Kidney (tissue), 14 donors: ENCODE measurements around the gene GABBR2. TPM values are rescaled to one million over a fixed set of nuclear protein-coding genes. Genes with fewer than 3 reads are reported as not detected.

Experiments used
- DNase-seq, 5 donors: peaks; one replicate each; pipeline ENCODE4 v3.0.0-alpha.2; 2013 to 2020
- FAIRE-seq: peaks from 2 replicates; lab custom pipeline; 2012; peaks lifted over from hg19 to GRCh38; lab: Jason Lieb, UNC
- H3K27ac ChIP-seq, 2 donors: one replicate each; pipeline ENCODE4 v1.7.0; 2013; ENCODE audit warnings: low read depth in 2 of 2, low read length in 2 of 2, inconsistent platforms in 1 of 2
- H3K27me3 ChIP-seq: one replicate; pipeline ENCODE4 v1.7.1; 2013; ENCODE audit warnings: low read length, inconsistent platforms; ENCODE audit not compliant: control insufficient read depth, insufficient read depth
- H3K36me3 ChIP-seq, 3 donors: one replicate each; pipeline versions ENCODE4 v1.7.0 to v1.7.1; 2013; ENCODE audit warnings: low read length in 3 of 3, control low read depth in 1 of 3, inconsistent platforms in 1 of 3; ENCODE audit not compliant: insufficient read depth in 3 of 3, control insufficient read depth in 2 of 3
- H3K4me1 ChIP-seq, 3 donors: one replicate each; pipeline versions ENCODE4 v1.7.0 to v1.7.1; 2013; ENCODE audit warnings: low read length in 3 of 3, inconsistent platforms in 1 of 3, low read depth in 1 of 3; ENCODE audit not compliant: control insufficient read depth in 2 of 3, insufficient read depth in 2 of 3
- H3K4me3 ChIP-seq, 3 donors: one replicate each; pipeline versions ENCODE4 v1.7.0 to v1.8.1; 2013; ENCODE audit warnings: low read length in 3 of 3, control low read depth in 1 of 3, inconsistent platforms in 1 of 3
- H3K9ac ChIP-seq, 3 donors: one replicate each; pipeline versions ENCODE4 v1.7.0 to v1.7.1; 2013; ENCODE audit warnings: low read length in 3 of 3, control low read depth in 1 of 3, inconsistent platforms in 1 of 3
- H3K9me3 ChIP-seq, 3 donors: one replicate each; pipeline versions ENCODE4 v1.7.0 to v1.7.1; 2013; ENCODE audit warnings: low read length in 3 of 3, control low read depth in 1 of 3, inconsistent platforms in 1 of 3; ENCODE audit not compliant: control insufficient read depth in 2 of 3, insufficient read depth in 1 of 3
- CTCF ChIP-seq: IDR thresholded peaks from 3 replicates; pipeline ENCODE4 v1.5.1; 2012; ENCODE audit warnings: mild to moderate bottlenecking, moderate library complexity, borderline replicate concordance; ENCODE audit not compliant: insufficient read depth; ENCODE audit errors: extremely low read depth
- intact Hi-C: fragments of 100-400 bp; cut with DNase I; formaldehyde crosslinking; loops from one replicate; pipeline ENCODE4 v1.11.1; 2022
- polyA plus RNA-seq: library from polyadenylated mRNA; stranded (reverse); fragments of 350-450 nt; fragmentation: Illumina TruSeq; extraction: RNeasy Lipid Tissue Mini Kit (QIAGEN cat#74804); gene quantifications from one replicate; pipeline ENCODE4 v1.2.3, GENCODE V29; 2014; ENCODE audit warnings: low read depth, low replicate concordance; ENCODE audit not compliant: insufficient read depth
- total RNA-seq: library from RNA; stranded (reverse); fragmentation: NEBNext Ultra II Directional; extraction: Animal tissue kit (Norgen Biotek cat#: 25700); gene quantifications from one replicate; pipeline ENCODE4 v1.2.1, GENCODE V29; 2021
- donor health status: control.
- donor health status: control.
- donor health status: control.
- donor health status: control.
- donor health status: control.
- donor health status: DM: yes; HTN: yes; CAD: no.
- donor health status: Normal renal cell carcinoma (clear cell type).

GABBR2 gene
- total and polyA plus RNA-seq, 2 donors from 2014 or later, result 0.06 TPM; not detected in 1

GRCh38 chr9:98563988-98564387, 144.7 kb downstream of the GABBR2 start:
- Histone ChIP-seq H3K36me3 (no peaks in the 10 kb centered on the region), H3K4me1 (no peaks in the 10 kb centered on the region), H3K9ac (no peak overlapping the region), H3K27me3 (no peaks in the 10 kb centered on the region), H3K9me3 (no peaks in the 10 kb centered on the region), H3K27ac (no peak overlapping the region), H3K4me3 (no peak overlapping the region)
- FAIRE-seq (no peak), DNase-seq (no peak)
- no peak for TF ChIP-seq CTCF
- intact Hi-C loops, result no loop called here

GRCh38 chr9:98563212-98563907, 145.4 kb downstream of the GABBR2 start:
- FAIRE-seq, result no peak
- no peak for DNase-seq
- intact Hi-C loops, result no loop called here

GRCh38 chr9:98559561-98559960, 149.2 kb downstream of the GABBR2 start:
- Histone ChIP-seq H3K27ac (no peak overlapping the region), H3K4me3 (no peak overlapping the region), H3K27me3 (no peaks in the 10 kb centered on the region), H3K36me3 (no peaks in the 10 kb centered on the region), H3K4me1 (no peaks in the 10 kb centered on the region), H3K9ac (no peak overlapping the region), H3K9me3 (no peaks in the 10 kb centered on the region)
- intact Hi-C loops, result no loop called here
- DNase-seq (no peak), FAIRE-seq (no peak)
- no peak for TF ChIP-seq CTCF

More at GRCh38 chr9:98563212-98563907, 145.4 kb downstream of the GABBR2 start:
- Histone ChIP-seq H3K9ac (no peak overlapping the region), H3K36me3 (no peaks in the 10 kb centered on the region), H3K4me3 (no peak overlapping the region), H3K27ac (no peak overlapping the region), H3K27me3 (no peaks in the 10 kb centered on the region), H3K4me1 (no peaks in the 10 kb centered on the region), H3K9me3 (no peaks in the 10 kb centered on the region)
- TF ChIP-seq CTCF, result no peak
